GM12878 (cell line): Measurements from ENCODE around the gene SLC29A2. TPM values are rescaled to one million over a fixed set of nuclear protein-coding genes. Genes with fewer than 3 reads are reported as not detected.

ENCODE experiments used
- EED ChIP-seq: sonication (generic); IDR thresholded peaks from 2 replicates; pipeline ENCODE4 v1.6.1; 2016; ENCODE audit warnings: antibody characterized with exemption, low read depth
- MEF2A ChIP-seq: IDR thresholded peaks from 2 replicates; pipeline ENCODE4 v1.6.1; 2011; ENCODE audit warnings: low read depth, mild to moderate bottlenecking, low read length, moderate library complexity; ENCODE audit not compliant: insufficient read depth
- SUPT20H ChIP-seq: IDR thresholded peaks from 2 replicates; pipeline ENCODE4 v1.6.1; 2011; ENCODE audit warnings: low read depth, mild to moderate bottlenecking, low read length, moderate library complexity, borderline replicate concordance; ENCODE audit not compliant: control insufficient read depth
- SUZ12 ChIP-seq: fragments of 200-600 bp; sonication (generic); IDR thresholded peaks from one replicate; pipeline ENCODE4 v1.6.1; 2018; ENCODE audit warnings: antibody characterized with exemption, mild to moderate bottlenecking; ENCODE audit not compliant: unreplicated experiment
- ZSCAN29 ChIP-seq: fragments of 450-650 bp; IDR thresholded peaks from 2 replicates; pipeline ENCODE4 v1.6.1; 2017; ENCODE audit warnings: mild to moderate bottlenecking, moderate library complexity
- polyA plus RNA-seq, 11 experiments: library from polyadenylated mRNA; depleted of rRNA in 4 of 11; unstranded in 6 of 11; stranded (reverse) in 5 of 11; fragments of >200 nt; fragmentation: Nextera tagmentation in 4 of 11; fragmentation: Illumina TruSeq in 1 of 11; extraction: Ambion mirVana in 4 of 11; extraction: Trizol in 1 of 11; gene quantifications; 1 replicate in 1 of 11; 2 replicates in 10 of 11; pipeline versions ENCODE4 v1.2.1 to v1.2.3, GENCODE V29; 2011 to 2016; ENCODE audit warnings: inconsistent platforms in 2 of 11, missing spikeins in 2 of 11, low read depth in 1 of 11
- total RNA-seq, 4 experiments: library from RNA; depleted of rRNA in 3 of 4; stranded (reverse); fragments of >200 nt in 3 of 4; fragmentation: Illumina TruSeq in 1 of 4; extraction: Trizol in 1 of 4; gene quantifications; 2 replicates each; pipeline versions ENCODE4 v1.2.1 to v1.2.3, GENCODE V29; 2013 to 2021
- TF ChIP-seq, protein P1 (sequence below): fragments of 450-650 bp; IDR thresholded peaks from 2 replicates; pipeline ENCODE4 v1.6.1; 2018; ENCODE audit warnings: mild to moderate bottlenecking, low read depth, moderate library complexity; ENCODE audit not compliant: partially characterized antibody
- TF ChIP-seq, protein P2 (sequence below): IDR thresholded peaks from 2 replicates; pipeline ENCODE4 v1.6.1; 2012; ENCODE audit warnings: low read depth, low read length, improper control_type of control experiment
- TF ChIP-seq, protein P3 (sequence below): IDR thresholded peaks from 2 replicates; pipeline ENCODE4 v1.6.1; 2011; ENCODE audit warnings: borderline replicate concordance, low read depth, mild to moderate bottlenecking, moderate library complexity, low read length; ENCODE audit not compliant: insufficient read depth, poor library complexity, severe bottlenecking

Gene SLC29A2
- total and polyA plus RNA-seq, 10 of the 15 experiments (the other 5 are each of a cell fraction or from before 2014, with no cell fraction given) = 0.27 to 7.5 (median 2.2) TPM

DNA sequence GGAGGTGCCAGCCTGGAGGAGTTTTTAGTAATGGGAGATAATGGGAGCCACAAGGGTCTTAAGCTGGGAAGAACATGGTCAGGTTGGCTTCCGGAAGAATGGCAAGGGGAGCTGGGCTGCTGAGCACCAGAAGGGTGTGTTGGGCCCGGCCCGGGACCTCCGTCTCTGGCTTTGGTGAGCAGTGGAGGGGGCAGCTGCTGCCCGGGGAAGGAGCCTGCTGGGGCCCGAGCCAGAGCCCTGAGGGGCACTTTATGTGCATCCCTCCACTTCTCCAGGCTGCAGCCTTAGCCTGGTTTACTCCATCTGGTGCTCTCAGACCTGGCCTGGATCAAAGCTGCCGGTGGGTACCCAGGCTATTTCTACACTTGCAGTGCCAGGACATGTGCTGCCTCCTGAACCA is 40.5 kb upstream of the SLC29A2 start (continued):
- TF ChIP-seq, protein P1, sequence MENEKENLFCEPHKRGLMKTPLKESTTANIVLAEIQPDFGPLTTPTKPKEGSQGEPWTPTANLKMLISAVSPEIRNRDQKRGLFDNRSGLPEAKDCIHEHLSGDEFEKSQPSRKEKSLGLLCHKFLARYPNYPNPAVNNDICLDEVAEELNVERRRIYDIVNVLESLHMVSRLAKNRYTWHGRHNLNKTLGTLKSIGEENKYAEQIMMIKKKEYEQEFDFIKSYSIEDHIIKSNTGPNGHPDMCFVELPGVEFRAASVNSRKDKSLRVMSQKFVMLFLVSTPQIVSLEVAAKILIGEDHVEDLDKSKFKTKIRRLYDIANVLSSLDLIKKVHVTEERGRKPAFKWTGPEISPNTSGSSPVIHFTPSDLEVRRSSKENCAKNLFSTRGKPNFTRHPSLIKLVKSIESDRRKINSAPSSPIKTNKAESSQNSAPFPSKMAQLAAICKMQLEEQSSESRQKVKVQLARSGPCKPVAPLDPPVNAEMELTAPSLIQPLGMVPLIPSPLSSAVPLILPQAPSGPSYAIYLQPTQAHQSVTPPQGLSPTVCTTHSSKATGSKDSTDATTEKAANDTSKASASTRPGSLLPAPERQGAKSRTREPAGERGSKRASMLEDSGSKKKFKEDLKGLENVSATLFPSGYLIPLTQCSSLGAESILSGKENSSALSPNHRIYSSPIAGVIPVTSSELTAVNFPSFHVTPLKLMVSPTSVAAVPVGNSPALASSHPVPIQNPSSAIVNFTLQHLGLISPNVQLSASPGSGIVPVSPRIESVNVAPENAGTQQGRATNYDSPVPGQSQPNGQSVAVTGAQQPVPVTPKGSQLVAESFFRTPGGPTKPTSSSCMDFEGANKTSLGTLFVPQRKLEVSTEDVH = no peak
- TF ChIP-seq, protein P2, sequence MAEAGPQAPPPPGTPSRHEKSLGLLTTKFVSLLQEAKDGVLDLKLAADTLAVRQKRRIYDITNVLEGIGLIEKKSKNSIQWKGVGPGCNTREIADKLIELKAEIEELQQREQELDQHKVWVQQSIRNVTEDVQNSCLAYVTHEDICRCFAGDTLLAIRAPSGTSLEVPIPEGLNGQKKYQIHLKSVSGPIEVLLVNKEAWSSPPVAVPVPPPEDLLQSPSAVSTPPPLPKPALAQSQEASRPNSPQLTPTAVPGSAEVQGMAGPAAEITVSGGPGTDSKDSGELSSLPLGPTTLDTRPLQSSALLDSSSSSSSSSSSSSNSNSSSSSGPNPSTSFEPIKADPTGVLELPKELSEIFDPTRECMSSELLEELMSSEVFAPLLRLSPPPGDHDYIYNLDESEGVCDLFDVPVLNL = no peak
- TF ChIP-seq SUZ12 (no peak), ZSCAN29 (no peak), MEF2A (no peak), SUPT20H (no peak), EED (no peak)
- TF ChIP-seq, protein P3, sequence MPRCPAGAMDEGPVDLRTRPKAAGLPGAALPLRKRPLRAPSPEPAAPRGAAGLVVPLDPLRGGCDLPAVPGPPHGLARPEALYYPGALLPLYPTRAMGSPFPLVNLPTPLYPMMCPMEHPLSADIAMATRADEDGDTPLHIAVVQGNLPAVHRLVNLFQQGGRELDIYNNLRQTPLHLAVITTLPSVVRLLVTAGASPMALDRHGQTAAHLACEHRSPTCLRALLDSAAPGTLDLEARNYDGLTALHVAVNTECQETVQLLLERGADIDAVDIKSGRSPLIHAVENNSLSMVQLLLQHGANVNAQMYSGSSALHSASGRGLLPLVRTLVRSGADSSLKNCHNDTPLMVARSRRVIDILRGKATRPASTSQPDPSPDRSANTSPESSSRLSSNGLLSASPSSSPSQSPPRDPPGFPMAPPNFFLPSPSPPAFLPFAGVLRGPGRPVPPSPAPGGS = no peak
- TF ChIP-seq, all 136 proteins: peak for 0
